NB4 (cell line): Measurements from ENCODE around the gene CD276.

Experiments used
- DNase-seq: peaks from one replicate; pipeline ENCODE4 v3.0.0; 2010; ENCODE audit warnings: low read depth
- H3K4me3 ChIP-seq: one replicate; pipeline ENCODE4 v1.5.1; 2011; ENCODE audit warnings: mild to moderate bottlenecking, low read depth, low read length, moderate library complexity
- CTCF ChIP-seq: IDR thresholded peaks from one replicate; pipeline ENCODE4 v1.5.1; 2012; ENCODE audit warnings: low read depth, low read length
- MAX ChIP-seq: IDR thresholded peaks from 2 replicates; pipeline ENCODE4 v1.6.1; 2011; ENCODE audit warnings: low read depth, low read length
- MYC ChIP-seq: IDR thresholded peaks from 2 replicates; pipeline ENCODE4 v1.6.1; 2011; ENCODE audit warnings: low read depth, low read length
- POLR2A ChIP-seq: IDR thresholded peaks from 2 replicates; pipeline ENCODE4 v1.6.1; 2011; ENCODE audit warnings: mild to moderate bottlenecking; ENCODE audit not compliant: insufficient read length; ENCODE audit errors: extremely low read depth

Gene CD276

GRCh38 chr15:73748730-73749129, 64.5 kb downstream of the CD276 start:
- DNase-seq: no peak
- TF ChIP-seq MAX: no peak
- TF ChIP-seq POLR2A: no peak
- TF ChIP-seq MYC: no peak
- no peak for TF ChIP-seq CTCF
- H3K4me3 ChIP-seq: no peak overlapping the region

- H3K4me3 ChIP-seq: no peak overlapping the region
- TF ChIP-seq POLR2A (no peak), CTCF (no peak), MAX (no peak), MYC (no peak)
- no peak for DNase-seq
Measured at GRCh38 chr15:73749533-73749932, 65.3 kb downstream of the CD276 start.

- H3K4me3 ChIP-seq: no peak overlapping the region
- DNase-seq: no peak
- TF ChIP-seq MYC (no peak), POLR2A (no peak), CTCF (no peak), MAX (no peak)
Measured at GRCh38 chr15:73749971-73750370, 65.8 kb downstream of the CD276 start.

- no peak overlapping the region for H3K4me3 ChIP-seq
- no peak for DNase-seq
- TF ChIP-seq MYC (no peak), POLR2A (no peak)
Measured at GRCh38 chr15:73750438-73750837, 66.3 kb downstream of the CD276 start.

GRCh38 chr15:73750951-73751350, 66.8 kb downstream of the CD276 start:
- no peak for DNase-seq
- no peak for TF ChIP-seq MYC
- TF ChIP-seq MAX: no peak
- TF ChIP-seq CTCF: no peak
- TF ChIP-seq POLR2A: no peak
- H3K4me3 ChIP-seq: no peak overlapping the region

- H3K4me3 ChIP-seq: no peak overlapping the region
- DNase-seq: no peak
- TF ChIP-seq MAX (no peak), POLR2A (no peak), MYC (no peak), CTCF (no peak)
Measured at GRCh38 chr15:73751511-73751898, 67.3 kb downstream of the CD276 start.
